HepG2 (cell line): Measurements from ENCODE around the gene ALKBH5. TPM values are rescaled to one million over a fixed set of nuclear protein-coding genes. Genes with fewer than 3 reads are reported as not detected.

Experiments used
- GLMP ChIP-seq: sonication (generic); formaldehyde crosslinking; IDR thresholded peaks from 2 replicates; pipeline ENCODE4 v1.9.0; 2021; ENCODE audit warnings: missing genetic modification reagents, mild to moderate bottlenecking, borderline replicate concordance
- HDAC2 ChIP-seq: sonication (generic); formaldehyde crosslinking; IDR thresholded peaks from 2 replicates; pipeline ENCODE4 v1.4.0; 2020; ENCODE audit warnings: missing genetic modification reagents
- MAF1 ChIP-seq: sonication (generic); formaldehyde crosslinking; IDR thresholded peaks from 2 replicates; pipeline ENCODE4 v1.5.0; 2020; ENCODE audit warnings: missing genetic modification reagents, borderline replicate concordance
- MAZ ChIP-seq, 2 experiments: sonication (generic) in 1 of 2; formaldehyde crosslinking in 1 of 2; IDR thresholded peaks; 2 replicates each; pipeline versions ENCODE4 v1.5.0 to v1.6.1; 2012 to 2020; ENCODE audit warnings: low read depth in 2 of 2, mild to moderate bottlenecking in 2 of 2, borderline replicate concordance in 1 of 2, improper control_type of control experiment in 1 of 2, low read length in 1 of 2, missing genetic modification reagents in 1 of 2, moderate library complexity in 1 of 2
- MIER3 ChIP-seq: IDR thresholded peaks from 2 replicates; pipeline ENCODE4 v1.6.1; 2016; ENCODE audit warnings: missing compliant biosample characterization, borderline replicate concordance
- PCBP1 ChIP-seq: fragments of 200-400 bp; formaldehyde crosslinking; IDR thresholded peaks from 2 replicates; pipeline ENCODE4 v1.6.1; 2017; ENCODE audit warnings: mild to moderate bottlenecking, low read depth, low read length, borderline replicate concordance
- RFXAP ChIP-seq: sonication (generic); formaldehyde crosslinking; IDR thresholded peaks from 2 replicates; pipeline ENCODE4 v1.4.0; 2020; ENCODE audit warnings: missing genetic modification reagents, borderline replicate concordance
- SNAPC4 ChIP-seq: sonication (generic); formaldehyde crosslinking; IDR thresholded peaks from 2 replicates; pipeline ENCODE4 v1.4.0; 2020; ENCODE audit warnings: mild to moderate bottlenecking, missing genetic modification reagents
- SOX6 ChIP-seq, 2 experiments: fragments of 450-650 bp in 1 of 2; sonication (generic) in 1 of 2; formaldehyde crosslinking in 1 of 2; IDR thresholded peaks; 2 replicates each; pipeline versions ENCODE4 v1.4.0 to v1.6.1; 2017 to 2020; ENCODE audit warnings: antibody characterized with exemption in 1 of 2, mild to moderate bottlenecking in 1 of 2, missing genetic modification reagents in 1 of 2
- WIZ ChIP-seq: sonication (generic); formaldehyde crosslinking; IDR thresholded peaks from 2 replicates; pipeline ENCODE4 v1.5.1; 2020; ENCODE audit warnings: mild to moderate bottlenecking, missing genetic modification reagents
- ZBTB1 ChIP-seq: sonication (generic); formaldehyde crosslinking; IDR thresholded peaks from 2 replicates; pipeline ENCODE4 v1.4.0; 2020; ENCODE audit warnings: missing genetic modification reagents, borderline replicate concordance
- ZNF430 ChIP-seq: sonication (generic); formaldehyde crosslinking; IDR thresholded peaks from 2 replicates; pipeline ENCODE4 v1.9.0; 2021; ENCODE audit warnings: mild to moderate bottlenecking, missing genetic modification reagents
- ZNF512 ChIP-seq: sonication (generic); formaldehyde crosslinking; IDR thresholded peaks from 2 replicates; pipeline ENCODE4 v1.4.0; 2020; ENCODE audit warnings: mild to moderate bottlenecking, missing genetic modification reagents
- ZNF674 ChIP-seq: sonication (generic); formaldehyde crosslinking; IDR thresholded peaks from 2 replicates; pipeline ENCODE4 v1.5.0; 2020; ENCODE audit warnings: low read depth, mild to moderate bottlenecking, missing genetic modification reagents
- ZNF709 ChIP-seq: sonication (generic); formaldehyde crosslinking; IDR thresholded peaks from 2 replicates; pipeline ENCODE4 v1.5.0; 2020; ENCODE audit warnings: mild to moderate bottlenecking, missing genetic modification reagents
- polyA plus RNA-seq, 8 experiments: library from polyadenylated mRNA; depleted of rRNA in 3 of 8; stranded (reverse) in 7 of 8; unstranded in 1 of 8; fragments of >200 nt; fragmentation: Illumina TruSeq in 4 of 8; extraction: Trizol in 4 of 8; gene quantifications; 2 replicates each; pipeline versions ENCODE4 v1.2.1 to v1.2.3, GENCODE V29; 2011 to 2016; ENCODE audit warnings: low read depth in 4 of 8, missing spikeins in 1 of 8, mixed read lengths in 1 of 8; ENCODE audit not compliant: insufficient read depth in 1 of 8
- total RNA-seq, 5 experiments: library from RNA; depleted of rRNA; stranded (reverse); fragments of >200 nt; fragmentation: Illumina TruSeq; extraction: Trizol; gene quantifications; 2 replicates each; pipeline ENCODE4 v1.2.3, GENCODE V29; 2016; ENCODE audit warnings: low read depth in 1 of 5
- TF ChIP-seq, protein P1 (sequence below): sonication (generic); formaldehyde crosslinking; IDR thresholded peaks from 2 replicates; pipeline ENCODE4 v1.4.0; 2020; ENCODE audit warnings: missing genetic modification reagents, mild to moderate bottlenecking, borderline replicate concordance

The ALKBH5 gene
- total and polyA plus RNA-seq, 2 of the 13 experiments (the other 11 are each of a cell fraction or from before 2014, with no cell fraction given) = 68.9 to 76.9 TPM

DNA sequence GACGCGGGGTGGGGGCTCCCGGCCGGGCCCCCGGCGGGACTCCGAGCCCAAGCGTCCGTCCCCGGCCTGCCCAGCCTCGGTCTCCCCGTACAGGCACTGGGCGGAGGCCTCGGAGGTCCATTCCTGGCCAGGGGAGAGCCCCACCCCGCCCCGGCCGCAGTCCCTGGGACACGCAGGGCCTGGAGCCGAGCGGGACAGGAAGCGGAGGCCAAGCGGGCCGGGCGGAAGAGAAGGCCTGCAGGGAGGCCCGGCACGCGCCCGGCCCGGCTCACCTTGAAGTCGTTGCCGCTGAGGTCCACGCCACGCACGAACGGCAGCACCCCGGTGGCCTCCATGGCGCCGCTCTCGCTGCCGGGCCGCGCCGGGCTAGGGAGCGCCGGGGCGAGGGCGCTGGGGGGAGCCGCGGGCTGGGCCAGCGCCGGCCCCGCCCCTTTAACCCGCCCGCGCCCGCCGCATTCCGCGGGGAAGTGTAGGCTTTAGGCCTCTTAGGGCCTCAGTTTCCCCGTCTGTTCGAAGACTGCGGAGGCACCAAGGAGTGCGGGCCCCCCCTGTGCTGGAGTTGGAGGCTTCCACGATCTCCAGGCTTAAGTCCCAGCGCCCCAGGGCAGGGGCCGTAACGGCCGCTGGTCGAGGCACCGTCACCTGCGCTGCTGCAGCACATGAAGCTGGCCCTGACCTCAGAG is 74.9 kb downstream of the ALKBH5 start, which contains the start of gene FLII (continued):
- TF ChIP-seq HDAC2 (no peak; the same call in 1 of the 2 replicates), ZNF674 (CRISPR knock-in tag) (no peak), ZNF512 (CRISPR knock-in tag) (no peak), WIZ (CRISPR knock-in tag) (no peak), PCBP1 (no peak), MIER3 (CRISPR knock-in tag) (no peak), ZBTB1 (CRISPR knock-in tag) (no peak), MAF1 (CRISPR knock-in tag) (peak; percentile 62; the same call in 1 of the 2 replicates), SOX6 (IDR thresholded peaks at IDR 0.05) (no peak), SOX6 (CRISPR knock-in tag; IDR thresholded peaks at IDR 0.05) (no peak), MAZ (IDR thresholded peaks at IDR 0.05; ENCODE audit: borderline replicate concordance, low read depth, low read length) (no peak), MAZ (CRISPR knock-in tag; IDR thresholded peaks at IDR 0.05; ENCODE audit: low read depth) (peak; percentile 52; the same call in 1 of the 2 replicates), GLMP (no peak), ZNF709 (peak; percentile 48; the same call in 1 of the 2 replicates), SNAPC4 (CRISPR knock-in tag) (no peak), RFXAP (peak; percentile 66; the same call in 1 of the 2 replicates), ZNF430 (CRISPR knock-in tag) (no peak; the same call in 1 of the 2 replicates)
- TF ChIP-seq, protein P1, sequence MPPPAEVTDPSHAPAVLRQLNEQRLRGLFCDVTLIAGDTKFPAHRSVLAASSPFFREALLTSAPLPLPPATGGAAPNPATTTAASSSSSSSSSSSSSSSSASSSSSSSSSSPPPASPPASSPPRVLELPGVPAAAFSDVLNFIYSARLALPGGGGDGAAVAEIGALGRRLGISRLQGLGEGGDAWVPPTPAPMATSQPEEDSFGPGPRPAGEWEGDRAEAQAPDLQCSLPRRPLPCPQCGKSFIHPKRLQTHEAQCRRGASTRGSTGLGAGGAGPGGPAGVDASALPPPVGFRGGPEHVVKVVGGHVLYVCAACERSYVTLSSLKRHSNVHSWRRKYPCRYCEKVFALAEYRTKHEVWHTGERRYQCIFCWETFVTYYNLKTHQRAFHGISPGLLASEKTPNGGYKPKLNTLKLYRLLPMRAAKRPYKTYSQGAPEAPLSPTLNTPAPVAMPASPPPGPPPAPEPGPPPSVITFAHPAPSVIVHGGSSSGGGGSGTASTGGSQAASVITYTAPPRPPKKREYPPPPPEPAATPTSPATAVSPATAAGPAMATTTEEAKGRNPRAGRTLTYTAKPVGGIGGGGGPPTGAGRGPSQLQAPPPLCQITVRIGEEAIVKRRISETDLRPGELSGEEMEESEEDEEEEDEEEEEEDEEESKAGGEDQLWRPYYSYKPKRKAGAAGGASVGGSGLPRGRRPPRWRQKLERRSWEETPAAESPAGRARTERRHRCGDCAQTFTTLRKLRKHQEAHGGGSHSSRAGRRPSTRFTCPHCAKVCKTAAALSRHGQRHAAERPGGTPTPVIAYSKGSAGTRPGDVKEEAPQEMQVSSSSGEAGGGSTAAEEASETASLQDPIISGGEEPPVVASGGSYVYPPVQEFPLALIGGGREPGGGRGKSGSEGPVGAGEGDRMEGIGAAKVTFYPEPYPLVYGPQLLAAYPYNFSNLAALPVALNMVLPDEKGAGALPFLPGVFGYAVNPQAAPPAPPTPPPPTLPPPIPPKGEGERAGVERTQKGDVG (CRISPR knock-in tag) = no peak
